Heart left ventricle (tissue), 16 donors: ENCODE results near the gene RBMS1. TPM values are rescaled to one million over a fixed set of nuclear protein-coding genes. Genes with fewer than 3 reads are reported as not detected.

Source experiments
- ATAC-seq, 4 donors: fragments of 200-7000 bp; cut with Tn5 transposase; one replicate each; pipeline ENCODE4 v1.9.1; 2020 to 2022; ENCODE audit warnings: moderate library complexity in 4 of 4, mild to moderate bottlenecking in 3 of 4, moderate number of reproducible peaks in 1 of 4
- DNase-seq, 5 donors: peaks; one replicate each; pipeline ENCODE4 v3.0.0-alpha.2; 2020
- H3K27ac ChIP-seq, 12 donors: fragments of 200-600 bp; sonication (generic) in 4 of 12; one replicate each; pipeline versions ENCODE4 v1.5.0 to v1.8.0; 2016 to 2022; ENCODE audit warnings: mild to moderate bottlenecking in 2 of 12
- H3K27me3 ChIP-seq, 9 donors: fragments of 200-600 bp; sonication (generic) in 2 of 9; one replicate each; pipeline versions ENCODE4 v1.5.1 to v1.8.0; 2016 to 2022; ENCODE audit warnings: mild to moderate bottlenecking in 3 of 9
- H3K36me3 ChIP-seq, 9 donors: fragments of 200-600 bp; sonication (generic) in 2 of 9; one replicate each; pipeline versions ENCODE4 v1.5.0 to v1.8.0; 2018 to 2022; ENCODE audit warnings: mild to moderate bottlenecking in 2 of 9
- H3K4me1 ChIP-seq, 12 donors: fragments of 200-600 bp; sonication (generic) in 4 of 12; one replicate each; pipeline versions ENCODE4 v1.5.0 to v1.8.0; 2016 to 2022; ENCODE audit warnings: mild to moderate bottlenecking in 3 of 12
- H3K4me3 ChIP-seq, 12 donors: fragments of 200-600 bp; sonication (generic) in 4 of 12; one replicate each; pipeline versions ENCODE4 v1.5.0 to v1.8.0; 2017 to 2022; ENCODE audit warnings: mild to moderate bottlenecking in 9 of 12, moderate library complexity in 4 of 12
- H3K9me3 ChIP-seq, 12 donors: fragments of 200-600 bp; sonication (generic) in 4 of 12; one replicate each; pipeline versions ENCODE4 v1.5.0 to v1.8.0; 2016 to 2022; ENCODE audit warnings: mild to moderate bottlenecking in 1 of 12
- CTCF ChIP-seq, 12 donors: fragments of 200-600 bp; sonication (generic) in 4 of 12; IDR thresholded peaks; one replicate each; pipeline versions ENCODE4 v1.5.0 to v1.8.0; 2018 to 2022; ENCODE audit warnings: antibody characterized with exemption in 12 of 12, mild to moderate bottlenecking in 5 of 12
- POLR2A ChIP-seq, 2 donors: fragments of 450-650 bp; IDR thresholded peaks; one replicate each; pipeline ENCODE4 v1.6.1; 2017; ENCODE audit warnings: antibody characterized with exemption in 2 of 2, mild to moderate bottlenecking in 2 of 2, moderate library complexity in 2 of 2
- WGBS, 4 donors: extraction: QIAGEN DNeasy Blood & Tissue Kit in 2 of 4; methylation state at CpG; one replicate each; pipeline versions ENCODE4 v1.1.5 to v1.1.7; 2013 to 2018; 5-methylcytosine and 5-hydroxymethylcytosine counted together
- intact Hi-C, 10 donors: fragments of 100-400 bp; cut with DNase I; formaldehyde crosslinking; loops; one replicate each; pipeline versions ENCODE4 v1.11.1 to v1.14.2; 2022
- polyA plus RNA-seq, 2 donors: library from polyadenylated mRNA; stranded (reverse); fragments of 200-250 nt; gene quantifications; one replicate each; pipeline ENCODE4 v1.2.3, GENCODE V29; 2013
- total RNA-seq, 9 donors: library from RNA; depleted of rRNA in 2 of 9; stranded (reverse); fragments of >200 nt in 2 of 9; fragmentation: NEBNext Ultra II Directional in 3 of 9; extraction: Animal tissue kit (Norgen Biotek cat#: 25700) in 3 of 9; gene quantifications; one replicate each; pipeline versions ENCODE4 v1.1.0 to v1.2.4, GENCODE V29; 2016 to 2023
- donor health status: ischemic (EF 13 %, LVEDD 7.1; RV severe dilation, severe dysfunction).
- donor health status: healthy with polysubstance abuse.
- donor health status: DM: no; HTN: yes; CAD: no.
- donor health status: DM: no; HTN: no; CAD: no.
- donor health status: ischemic (EF 25% LVEDD 6.9; RV normal size, moderate dysfunction).
- donor health status: ischemic (EF 25% LVEDD 5.7; RV mildly dilated, moderate dysfunction).
- donor health status: healthy.
- donor health status: DM: yes; HTN: yes; CAD: no.
- donor health status: ischemic (EF 35%, LVEDD 5.7; RV mildly dilated, moderate dysfunction).
- donor health status: nonischemic (EF 11% LVEDD 7.7; RV severe dilation, severe dysfunction).
- donor health status: DM: yes; HTN: yes; CAD: no.
- donor health status: PGD.
- donor health status: ischemic (EF 29% LVEDD 5.4; RV normal size, mild dysfunction).
- donor health status: nonischemic (EF 23%, LVEDD 6.1; RV moderate dilation, normal function).

RBMS1 gene
- total and polyA plus RNA-seq, 11 donors, result 32.4 to 102 (median 52.6) TPM

- H3K36me3 ChIP-seq, result peaks cover 0 to 4% (median 0%) of the 10 kb centered on the region in 9 donors
- H3K4me3 ChIP-seq, result no peak overlapping the region
- no peaks in the 10 kb centered on the region for H3K27me3 ChIP-seq
- TF ChIP-seq POLR2A (IDR thresholded peaks at IDR 0.05) (no peak), CTCF (IDR thresholded peaks at IDR 0.05) (no peak)
- intact Hi-C loops, result loop anchor here in 4 of 10 donors (10.0 kb wide), 2 partner anchors 51 to 151 kb away; no protein-coding TSS in a partner anchor
- no peak overlapping the region for H3K27ac ChIP-seq
- H3K9me3 ChIP-seq, result no peaks in the 10 kb centered on the region
- DNase-seq, result no peak
- H3K4me1 ChIP-seq, result peaks cover 0 to 35% (median 22%) of the 10 kb centered on the region in 12 donors
- no peak for ATAC-seq
- WGBS, 4 donors, result 77 to 86% (median 85%) methylated on average over 7 of the region's 7 CpGs
These were observed 227.5 kb downstream of the RBMS1 start for GRCh38 chr2:160266037-160266551.

DNA sequence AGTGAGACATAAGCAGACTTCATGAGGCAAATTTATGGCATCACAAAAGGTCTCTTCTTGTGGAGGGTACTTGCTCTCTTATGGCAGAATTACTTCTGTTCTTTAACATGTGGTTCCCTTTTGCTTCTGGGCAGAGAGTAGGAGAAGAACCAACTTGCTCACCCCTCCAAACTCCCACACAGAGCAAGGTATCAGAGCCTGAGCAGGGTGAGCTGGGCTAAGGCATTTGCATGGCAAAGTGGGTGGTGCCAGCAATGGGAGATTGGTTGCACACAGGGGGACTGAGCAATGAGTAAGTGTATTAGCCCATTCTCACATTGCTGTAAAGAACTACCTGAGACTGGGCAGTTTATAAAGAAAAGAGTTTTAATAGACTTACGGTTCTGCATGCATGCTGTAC, 229.3 kb downstream of the RBMS1 start:
- intact Hi-C loops, result loop anchor here in 4 of 10 donors (10.0 kb wide), 2 partner anchors 50 to 150 kb away; no protein-coding TSS in a partner anchor
- Histone ChIP-seq H3K27me3 (no peaks in the 10 kb centered on the region), H3K4me1 (peaks cover 0 to 18% (median 14%) of the 10 kb centered on the region in 12 donors), H3K4me3 (no peak overlapping the region), H3K27ac (no peak overlapping the region), H3K9me3 (peaks cover 0 to 5% (median 0%) of the 10 kb centered on the region in 12 donors), H3K36me3 (no peaks in the 10 kb centered on the region)
- WGBS, 4 donors, result 94 to 100% (median 95%) methylated on average over 1 of the region's 1 CpG
- DNase-seq (no peak), ATAC-seq (no peak)
- TF ChIP-seq CTCF (IDR thresholded peaks at IDR 0.05) (no peak), POLR2A (IDR thresholded peaks at IDR 0.05) (no peak)

GRCh38 chr2:160261732-160262131, 231.9 kb downstream of the RBMS1 start:
- Histone ChIP-seq H3K27me3 (no peaks in the 10 kb centered on the region), H3K36me3 (no peaks in the 10 kb centered on the region), H3K9me3 (peaks cover 0 to 5% (median 0%) of the 10 kb centered on the region in 12 donors), H3K4me3 (no peak overlapping the region), H3K4me1 (no peaks in the 10 kb centered on the region), H3K27ac (no peak overlapping the region)
- no peak for TF ChIP-seq CTCF (IDR thresholded peaks at IDR 0.05)
- TF ChIP-seq POLR2A (IDR thresholded peaks at IDR 0.05), result no peak
- no peak for DNase-seq
- 79 to 91% (median 84%) methylated on average over 2 of the region's 2 CpGs for WGBS, 4 donors
- intact Hi-C loops, result loop anchor here in 4 of 10 donors (10.0 kb wide), 2 partner anchors 47 to 147 kb away; no protein-coding TSS in a partner anchor
- no peak for ATAC-seq

DNA sequence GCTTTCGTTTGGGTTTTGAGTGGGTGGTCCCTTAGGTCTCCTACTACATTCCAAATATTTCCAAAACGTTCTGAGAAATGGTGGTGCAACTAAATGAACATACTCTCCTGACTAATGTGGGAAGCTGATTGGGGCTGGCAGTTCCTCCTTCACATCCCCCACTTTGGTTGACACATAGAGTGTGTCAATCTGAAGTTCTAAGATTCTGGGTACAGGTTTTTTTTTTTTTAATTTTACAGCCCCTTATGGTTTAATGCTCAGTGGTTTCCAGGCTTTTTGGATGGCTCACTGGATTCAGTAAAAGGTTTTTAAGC, 235.2 kb downstream of the RBMS1 start:
- DNase-seq, result no peak
- Histone ChIP-seq H3K4me1 (peaks cover 0 to 8% (median 0%) of the 10 kb centered on the region in 12 donors), H3K4me3 (no peak overlapping the region), H3K27me3 (no peaks in the 10 kb centered on the region), H3K36me3 (no peaks in the 10 kb centered on the region), H3K27ac (no peak overlapping the region), H3K9me3 (peaks cover 0 to 5% (median 0%) of the 10 kb centered on the region in 12 donors)
- TF ChIP-seq CTCF (IDR thresholded peaks at IDR 0.05) (no peak), POLR2A (IDR thresholded peaks at IDR 0.05) (no peak)
- ATAC-seq, result no peak
- intact Hi-C loops, result loop anchor here in 4 of 10 donors (5.0 to 10.0 kb wide), 4 partner anchors 154 to 804 kb away; no protein-coding TSS in a partner anchor
- 54 to 85% (median 63%) methylated on average over 2 of the region's 2 CpGs for WGBS, 4 donors
